Naive thymus-derived CD4-positive, alpha-beta T cell (primary cell): ENCODE data around the gene YWHAH. TPM values are rescaled to one million over a fixed set of nuclear protein-coding genes. Genes with fewer than 3 reads are reported as not detected.

Source experiments
- ATAC-seq: fragments of 150-1000 bp; cut with Tn5 transposase; 2 replicates; pipeline ENCODE4 v1.10.0; 2021; ENCODE audit warnings: mild to moderate bottlenecking, moderate library complexity
- CTCF ChIA-PET: fragments of 350-600 bp; sonication (Branson Sonifier 250); formaldehyde crosslinking; loops from one replicate; lab custom pipeline; 2021; ENCODE audit warnings: antibody characterized with exemption; lab: Charles Lee
- POLR2A ChIA-PET: fragments of 350-600 bp; sonication (Branson Sonifier 250); formaldehyde crosslinking; loops from one replicate; lab custom pipeline; 2021; ENCODE audit warnings: antibody characterized with exemption, inconsistent platforms; lab: Charles Lee
- DNase-seq, 9 donors: peaks; one replicate each; pipeline versions ENCODE4 v3.0.0 to v3.0.0-alpha.2; 2020 to 2022; ENCODE audit warnings: mixed read lengths in 1 of 9
- H3K27ac ChIP-seq: one replicate; pipeline ENCODE4 v1.7.0; 2013; ENCODE audit warnings: mild to moderate bottlenecking, low read depth, low read length, moderate library complexity
- H3K27me3 ChIP-seq, 2 donors: one replicate each; pipeline ENCODE4 v1.7.0; 2013; ENCODE audit warnings: low read length in 2 of 2, mild to moderate bottlenecking in 2 of 2, moderate library complexity in 2 of 2; ENCODE audit not compliant: control insufficient read depth in 2 of 2, insufficient read depth in 2 of 2
- H3K36me3 ChIP-seq, 3 experiments: 1 replicate in 2 of 3; 2 replicates in 1 of 3; pipeline ENCODE4 v1.7.0; 2013; ENCODE audit warnings: low read length in 3 of 3, mild to moderate bottlenecking in 3 of 3, moderate library complexity in 1 of 3; ENCODE audit not compliant: insufficient read depth in 3 of 3, control insufficient read depth in 2 of 3
- H3K4me1 ChIP-seq, 2 donors: one replicate each; pipeline ENCODE4 v1.7.0; 2013; ENCODE audit warnings: low read length in 2 of 2, mild to moderate bottlenecking in 2 of 2, moderate library complexity in 1 of 2; ENCODE audit not compliant: control insufficient read depth in 2 of 2, insufficient read depth in 2 of 2
- H3K4me3 ChIP-seq: 2 replicates; pipeline ENCODE4 v1.7.0; 2013; ENCODE audit warnings: mild to moderate bottlenecking, low read length
- H3K9me3 ChIP-seq, 3 experiments: 1 replicate in 2 of 3; 2 replicates in 1 of 3; pipeline ENCODE4 v1.7.0; 2013; ENCODE audit warnings: low read length in 3 of 3; ENCODE audit not compliant: control insufficient read depth in 2 of 3
- H3K27ac Mint-ChIP-seq, 9 donors: one replicate each; pipeline ENCODE4 v1.8.0; 2020 to 2022; ENCODE audit warnings: mixed read lengths in 9 of 9, mild to moderate bottlenecking in 8 of 9, moderate library complexity in 5 of 9, inconsistent platforms in 2 of 9
- H3K27me3 Mint-ChIP-seq, 5 donors: one replicate each; pipeline ENCODE4 v1.8.0; 2021 to 2022; ENCODE audit warnings: mixed read lengths in 5 of 5, mild to moderate bottlenecking in 1 of 5
- H3K36me3 Mint-ChIP-seq, 5 donors: one replicate each; pipeline ENCODE4 v1.8.0; 2020 to 2022; ENCODE audit warnings: mixed read lengths in 5 of 5, mild to moderate bottlenecking in 3 of 5, inconsistent platforms in 1 of 5
- H3K4me1 Mint-ChIP-seq, 7 donors: one replicate each; pipeline ENCODE4 v1.8.0; 2020 to 2022; ENCODE audit warnings: mixed read lengths in 7 of 7, mild to moderate bottlenecking in 3 of 7, inconsistent platforms in 1 of 7
- H3K4me3 Mint-ChIP-seq, 10 donors: one replicate each; pipeline ENCODE4 v1.8.0; 2020 to 2022; ENCODE audit warnings: mild to moderate bottlenecking in 10 of 10, mixed read lengths in 10 of 10, moderate library complexity in 6 of 10, inconsistent platforms in 2 of 10
- H3K9me3 Mint-ChIP-seq, 11 donors: one replicate each; pipeline ENCODE4 v1.8.0; 2020 to 2022; ENCODE audit warnings: mixed read lengths in 11 of 11, mild to moderate bottlenecking in 4 of 11, inconsistent platforms in 1 of 11, moderate library complexity in 1 of 11
- intact Hi-C, 2 donors: fragments of 100-400 bp; cut with micrococcal nuclease; formaldehyde crosslinking; loops; one replicate each; pipeline ENCODE4 v1.15.1; 2023
- polyA plus RNA-seq, 2 donors: library from polyadenylated mRNA; unstranded; fragments of 300-500 nt; fragmentation: Illumina TruSeq; gene quantifications; one replicate each; pipeline ENCODE4 v1.2.3, GENCODE V29; 2021
- total RNA-seq, 6 experiments: library from RNA in 5 of 6; stranded (reverse) in 5 of 6; gene quantifications; 1 replicate in 5 of 6; 2 replicates in 1 of 6; pipeline ENCODE4 v1.2.3 and lab custom pipeline; 2021 to 2026

YWHAH gene
- total and polyA plus RNA-seq, 7 experiments from 2014 or later, result 11.7 to 130 (median 17.1) TPM

- CTCF ChIA-PET, result no interaction called here
Observed at GRCh38 chr22:31927562-31927961, 16.8 kb upstream of the YWHAH start.

GRCh38 chr22:31929167-31929930, 15.0 kb upstream of the YWHAH start:
- Mint-ChIP-seq H3K36me3 (peaks cover 0 to 4% (median 0%) of the 10 kb centered on the region in 5 donors), H3K4me1 (peaks cover 0 to 5% (median 0%) of the 10 kb centered on the region in 7 donors), H3K27ac (no peak overlapping the region), H3K27me3 (peaks cover 11 to 32% (median 17%) of the 10 kb centered on the region in 5 donors), H3K9me3 (peaks cover 0 to 4% (median 0%) of the 10 kb centered on the region in 11 donors), H3K4me3 (no peak overlapping the region)
- ChIA-PET POLR2A (no interaction called here), CTCF (no interaction called here)
- H3K4me1 ChIP-seq, result no peaks in the 10 kb centered on the region
- no peak overlapping the region for H3K27ac ChIP-seq
- intact Hi-C loops, result no loop called here
- no peaks in the 10 kb centered on the region for H3K36me3 ChIP-seq
- DNase-seq (no peak), ATAC-seq (no peak)
- no peak overlapping the region for H3K4me3 ChIP-seq
- H3K27me3 ChIP-seq, result no peaks in the 10 kb centered on the region
- H3K9me3 ChIP-seq, result no peaks in the 10 kb centered on the region

More at GRCh38 chr22:31927562-31927961, 16.8 kb upstream of the YWHAH start:
- Mint-ChIP-seq H3K4me3 (no peak overlapping the region), H3K27ac (no peak overlapping the region), H3K9me3 (peaks cover 0 to 4% (median 0%) of the 10 kb centered on the region in 11 donors), H3K27me3 (peaks cover 11 to 36% (median 17%) of the 10 kb centered on the region in 5 donors), H3K4me1 (peaks cover 0 to 9% (median 0%) of the 10 kb centered on the region in 7 donors), H3K36me3 (peaks cover 0 to 4% (median 0%) of the 10 kb centered on the region in 5 donors)
- intact Hi-C loops, result no loop called here
- DNase-seq, result no peak
- Histone ChIP-seq H3K9me3 (no peaks in the 10 kb centered on the region), H3K36me3 (no peaks in the 10 kb centered on the region), H3K4me1 (no peaks in the 10 kb centered on the region), H3K27me3 (no peaks in the 10 kb centered on the region), H3K4me3 (no peak overlapping the region), H3K27ac (no peak overlapping the region)
- ATAC-seq, result no peak
- POLR2A ChIA-PET, result no interaction called here

GRCh38 chr22:31932863-31933262, 11.5 kb upstream of the YWHAH start:
- Mint-ChIP-seq H3K4me3 (no peak overlapping the region), H3K27me3 (peaks cover 0 to 16% (median 7%) of the 10 kb centered on the region in 5 donors), H3K27ac (no peak overlapping the region), H3K4me1 (peaks cover 0 to 3% (median 0%) of the 10 kb centered on the region in 7 donors), H3K36me3 (no peaks in the 10 kb centered on the region), H3K9me3 (no peaks in the 10 kb centered on the region)
- H3K27me3 ChIP-seq, result no peaks in the 10 kb centered on the region
- H3K27ac ChIP-seq, result no peak overlapping the region
- H3K9me3 ChIP-seq, result no peaks in the 10 kb centered on the region
- no peaks in the 10 kb centered on the region for H3K4me1 ChIP-seq
- DNase-seq, result no peak
- H3K36me3 ChIP-seq, result no peaks in the 10 kb centered on the region
- intact Hi-C loops, result no loop called here
- no peak overlapping the region for H3K4me3 ChIP-seq
- POLR2A ChIA-PET, result no interaction called here
- CTCF ChIA-PET, result no interaction called here
- no peak for ATAC-seq

- ChIA-PET CTCF (no interaction called here), POLR2A (no interaction called here)
- Mint-ChIP-seq H3K4me3 (no peak overlapping the region), H3K27me3 (peaks cover 0 to 13% (median 7%) of the 10 kb centered on the region in 5 donors), H3K27ac (no peak overlapping the region), H3K36me3 (no peaks in the 10 kb centered on the region), H3K4me1 (peaks cover 0 to 3% (median 0%) of the 10 kb centered on the region in 7 donors), H3K9me3 (no peaks in the 10 kb centered on the region)
- H3K27ac ChIP-seq, result no peak overlapping the region
- H3K9me3 ChIP-seq, result no peaks in the 10 kb centered on the region
- intact Hi-C loops, result no loop called here
- H3K27me3 ChIP-seq, result no peaks in the 10 kb centered on the region
- no peak for DNase-seq
- H3K4me1 ChIP-seq, result no peaks in the 10 kb centered on the region
- H3K4me3 ChIP-seq, result no peak overlapping the region
- H3K36me3 ChIP-seq, result no peaks in the 10 kb centered on the region
- ATAC-seq, result no peak
Observed at GRCh38 chr22:31933406-31933805, 10.9 kb upstream of the YWHAH start.

DNA sequence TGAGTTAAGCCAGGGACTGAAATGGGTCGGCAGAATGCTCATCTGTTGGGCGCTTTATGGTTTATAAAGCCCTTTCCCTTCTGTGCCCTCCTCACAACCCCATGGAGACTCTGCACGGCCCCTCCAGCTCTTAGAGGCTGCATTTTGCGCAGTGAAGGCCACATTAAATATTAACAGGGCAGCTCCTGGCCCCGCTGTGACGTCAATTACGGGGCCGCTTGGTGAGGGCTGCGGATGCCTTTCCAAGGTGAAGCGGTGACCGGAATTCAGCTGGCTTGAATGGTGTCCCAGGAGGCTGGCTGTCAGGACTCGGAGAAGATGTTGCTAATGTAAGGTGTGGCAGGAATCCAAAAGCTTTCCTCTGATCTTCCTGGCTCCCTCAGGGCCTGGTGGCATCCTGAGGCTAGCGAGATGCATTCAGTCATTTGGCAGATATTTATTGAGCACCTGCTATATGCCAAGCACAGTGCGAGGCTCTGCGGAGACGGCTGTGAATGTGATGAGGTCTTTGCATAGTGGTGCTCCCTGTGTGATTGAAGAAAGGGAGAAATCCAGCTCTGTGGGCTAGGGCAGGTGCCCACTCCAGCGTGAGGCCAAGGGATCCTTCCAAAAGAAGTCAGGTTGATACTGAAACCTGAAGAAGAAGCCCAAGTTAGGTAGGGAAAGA, 10.4 kb upstream of the YWHAH start:
- Mint-ChIP-seq H3K36me3 (no peaks in the 10 kb centered on the region), H3K4me1 (peaks cover 0 to 3% (median 0%) of the 10 kb centered on the region in 7 donors), H3K27me3 (peaks cover 0 to 12% (median 7%) of the 10 kb centered on the region in 5 donors), H3K27ac (no peak overlapping the region), H3K9me3 (no peaks in the 10 kb centered on the region), H3K4me3 (no peak overlapping the region)
- H3K27ac ChIP-seq, result no peak overlapping the region
- no peaks in the 10 kb centered on the region for H3K9me3 ChIP-seq
- intact Hi-C loops, result no loop called here
- no peaks in the 10 kb centered on the region for H3K27me3 ChIP-seq
- CTCF ChIA-PET, result no interaction called here
- H3K4me1 ChIP-seq, result no peaks in the 10 kb centered on the region
- H3K4me3 ChIP-seq, result no peak overlapping the region
- POLR2A ChIA-PET, result no interaction called here
- no peak for ATAC-seq
- DNase-seq, result no peak
- H3K36me3 ChIP-seq, result no peaks in the 10 kb centered on the region

DNA sequence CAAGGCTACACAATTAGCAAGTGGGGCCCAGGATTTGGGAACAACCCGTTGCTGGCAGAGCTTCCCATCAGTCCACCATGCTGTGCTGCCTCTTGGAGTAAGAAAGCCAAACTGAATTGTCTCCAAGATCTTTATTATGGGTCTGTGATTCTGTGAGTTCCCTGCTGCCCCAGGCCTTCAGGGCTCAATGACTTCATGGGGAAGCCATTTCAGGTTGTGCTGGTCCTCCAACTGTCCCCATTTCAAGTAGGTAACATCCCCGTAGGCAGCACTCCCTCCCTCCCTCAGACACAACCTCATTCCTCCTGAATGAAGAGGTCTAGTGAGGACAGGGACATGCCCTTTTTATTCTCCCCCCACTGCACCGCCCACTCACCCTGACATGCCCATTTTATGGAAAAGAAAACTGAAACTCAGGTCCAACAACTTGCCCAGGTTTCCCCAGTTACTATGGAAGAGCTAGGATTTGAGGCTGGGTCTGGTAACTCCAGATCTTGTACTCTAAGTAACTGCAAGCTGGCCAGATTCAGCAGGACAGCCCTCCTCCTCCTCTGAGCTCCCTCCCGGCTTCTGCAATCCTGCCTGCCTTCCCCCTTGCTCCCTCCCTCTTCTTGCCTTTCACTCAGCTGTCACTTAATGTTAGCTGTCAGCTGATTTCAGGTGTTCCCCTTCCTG, 8.2 kb upstream of the YWHAH start:
- no peaks in the 10 kb centered on the region for H3K36me3 ChIP-seq
- ATAC-seq, result no peak
- intact Hi-C loops, result no loop called here
- Mint-ChIP-seq H3K27ac (no peak overlapping the region), H3K4me3 (no peak overlapping the region), H3K36me3 (no peaks in the 10 kb centered on the region), H3K27me3 (peaks cover 0 to 9% (median 7%) of the 10 kb centered on the region in 5 donors), H3K9me3 (no peaks in the 10 kb centered on the region), H3K4me1 (peaks cover 0 to 2% (median 0%) of the 10 kb centered on the region in 7 donors)
- DNase-seq, result no peak
- ChIA-PET CTCF (no interaction called here), POLR2A (no interaction called here)
- H3K27ac ChIP-seq, result no peak overlapping the region
- no peak overlapping the region for H3K4me3 ChIP-seq
- H3K9me3 ChIP-seq, result no peaks in the 10 kb centered on the region
- no peaks in the 10 kb centered on the region for H3K27me3 ChIP-seq
- no peaks in the 10 kb centered on the region for H3K4me1 ChIP-seq
